Nephron (organoid): Measurements from ENCODE around the gene PLEKHA6.
A peak's percentile ranks its signal among the peaks of the same experiment; 100 is the strongest.

Experiments used
- H3K27ac Mint-ChIP-seq, 3 experiments: 2 replicates each; pipeline ENCODE4 v1.8.0; 2020; ENCODE audit warnings: mixed read lengths in 3 of 3, mild to moderate bottlenecking in 2 of 3, moderate library complexity in 1 of 3
- H3K27me3 Mint-ChIP-seq: 2 replicates; pipeline ENCODE4 v1.8.0; 2021; ENCODE audit warnings: low read depth, mild to moderate bottlenecking, moderate library complexity, mixed read lengths
- H3K36me3 Mint-ChIP-seq: 2 replicates; pipeline ENCODE4 v1.8.0; 2020; ENCODE audit warnings: low read depth, mixed read lengths
- H3K4me1 Mint-ChIP-seq: 2 replicates; pipeline ENCODE4 v1.8.0; 2020; ENCODE audit warnings: mixed read lengths
- H3K4me3 Mint-ChIP-seq, 3 experiments: 2 replicates each; pipeline ENCODE4 v1.8.0; 2020; ENCODE audit warnings: mild to moderate bottlenecking in 3 of 3, mixed read lengths in 3 of 3, moderate library complexity in 2 of 3
- H3K9me3 Mint-ChIP-seq: 2 replicates; pipeline ENCODE4 v1.8.0; 2020; ENCODE audit warnings: mixed read lengths
- CTCF ChIP-seq, 3 experiments: fragments of 200-600 bp; sonication (generic); IDR thresholded peaks; one replicate each; pipeline ENCODE4 v1.5.0; 2021; ENCODE audit warnings: antibody characterized with exemption in 3 of 3; ENCODE audit not compliant: unreplicated experiment in 3 of 3

The PLEKHA6 gene

DNA sequence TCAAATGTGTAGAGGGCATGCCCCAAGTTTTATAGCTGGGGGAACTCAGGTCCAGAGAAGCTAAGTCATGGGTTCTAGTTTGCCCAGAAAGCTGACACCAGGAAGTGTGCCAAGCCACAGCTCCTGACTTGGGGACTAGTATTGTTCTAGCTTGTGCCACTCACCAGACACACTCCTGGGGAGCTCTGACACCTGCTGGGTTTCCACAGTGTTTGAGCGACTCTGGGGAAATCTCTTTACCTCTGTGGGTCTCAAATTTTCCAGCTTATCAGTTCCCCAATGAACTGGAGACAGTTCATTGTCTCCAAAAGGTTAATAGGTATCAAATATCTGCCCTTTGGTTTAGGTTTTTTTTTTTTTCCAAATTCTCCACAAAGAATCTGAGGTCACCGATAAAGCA lies 167.7 kb downstream of the PLEKHA6 start:
- Mint-ChIP-seq H3K4me1 (peaks cover 25% of the 10 kb centered on the region), H3K36me3 (no peaks in the 10 kb centered on the region), H3K4me3 (no peak overlapping the region), H3K27me3 (peaks cover 58% of the 10 kb centered on the region), H3K27ac (no peak overlapping the region), H3K9me3 (no peaks in the 10 kb centered on the region)
- no peak for TF ChIP-seq CTCF (IDR thresholded peaks at IDR 0.05; ENCODE audit: unreplicated experiment in 3 of 3)

- peaks cover 62% of the 10 kb centered on the region for H3K27me3 Mint-ChIP-seq
- H3K36me3 Mint-ChIP-seq, result no peaks in the 10 kb centered on the region
- H3K27ac Mint-ChIP-seq, result no peak overlapping the region
- H3K9me3 Mint-ChIP-seq, result no peaks in the 10 kb centered on the region
- H3K4me3 Mint-ChIP-seq, result no peak overlapping the region
- peaks cover 25% of the 10 kb centered on the region for H3K4me1 Mint-ChIP-seq
- no peak for TF ChIP-seq CTCF (IDR thresholded peaks at IDR 0.05; ENCODE audit: unreplicated experiment in 3 of 3)
Observed at GRCh38 chr1:204191456-204191855, 168.3 kb downstream of the PLEKHA6 start.

DNA sequence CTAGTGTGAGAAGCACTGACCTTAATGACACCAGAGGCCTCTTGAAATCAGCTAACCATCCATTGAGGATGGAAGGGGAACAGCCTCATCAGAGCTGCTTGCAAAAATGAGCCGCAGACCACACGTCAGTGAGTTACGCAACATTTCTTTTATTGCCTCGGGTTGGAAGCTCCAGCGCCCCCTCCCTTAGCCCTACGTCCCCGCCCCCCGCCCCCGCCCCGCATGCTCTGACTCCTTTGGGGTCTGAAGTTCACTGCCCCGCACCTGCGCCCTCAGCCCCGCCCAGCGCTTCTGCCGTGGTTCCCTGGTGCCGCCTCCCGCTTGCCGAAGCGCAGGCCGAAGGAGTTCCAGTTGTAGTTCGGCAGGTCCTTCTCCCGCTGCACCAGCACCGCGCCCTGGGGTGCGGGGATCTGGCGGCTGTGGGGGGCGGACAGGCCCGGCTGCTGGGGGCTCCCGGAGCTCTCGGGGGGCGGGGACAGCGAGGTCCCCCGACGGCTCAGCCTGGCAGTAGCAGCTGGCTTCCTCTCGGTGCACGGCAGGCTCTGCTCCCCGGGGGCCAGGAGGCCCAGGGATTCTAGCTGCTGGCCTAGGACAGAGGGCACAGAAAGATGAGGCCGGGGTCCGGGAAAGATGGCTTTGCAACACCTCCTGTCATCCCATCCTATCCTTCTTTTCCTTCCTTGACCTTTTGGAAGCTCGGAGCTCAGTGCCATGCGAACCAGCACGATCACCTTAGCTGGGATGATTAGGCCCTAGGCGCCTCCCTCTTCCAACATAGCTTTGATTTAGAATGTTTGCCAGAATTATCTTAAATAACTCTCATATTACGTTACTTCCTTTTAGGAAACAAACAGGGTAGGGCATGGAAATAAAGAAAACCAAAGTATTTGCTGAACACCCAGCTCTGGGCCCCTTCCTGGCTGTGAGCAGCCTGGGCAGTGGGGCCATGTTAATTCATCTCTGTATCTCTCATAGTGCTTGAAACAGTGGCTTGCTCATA lies 169.2 kb downstream of the PLEKHA6 start:
- no peaks in the 10 kb centered on the region for H3K36me3 Mint-ChIP-seq
- H3K27me3 Mint-ChIP-seq, result peaks cover 62% of the 10 kb centered on the region
- no peaks in the 10 kb centered on the region for H3K9me3 Mint-ChIP-seq
- no peak for TF ChIP-seq CTCF (IDR thresholded peaks at IDR 0.05; ENCODE audit: unreplicated experiment in 3 of 3)
- H3K4me3 Mint-ChIP-seq, result peak overlapping the region; percentile 51 to 66 (median 65)
- H3K27ac Mint-ChIP-seq, result peak overlapping the region; percentile 31 to 78 (median 32)
- peaks cover 24% of the 10 kb centered on the region for H3K4me1 Mint-ChIP-seq

DNA sequence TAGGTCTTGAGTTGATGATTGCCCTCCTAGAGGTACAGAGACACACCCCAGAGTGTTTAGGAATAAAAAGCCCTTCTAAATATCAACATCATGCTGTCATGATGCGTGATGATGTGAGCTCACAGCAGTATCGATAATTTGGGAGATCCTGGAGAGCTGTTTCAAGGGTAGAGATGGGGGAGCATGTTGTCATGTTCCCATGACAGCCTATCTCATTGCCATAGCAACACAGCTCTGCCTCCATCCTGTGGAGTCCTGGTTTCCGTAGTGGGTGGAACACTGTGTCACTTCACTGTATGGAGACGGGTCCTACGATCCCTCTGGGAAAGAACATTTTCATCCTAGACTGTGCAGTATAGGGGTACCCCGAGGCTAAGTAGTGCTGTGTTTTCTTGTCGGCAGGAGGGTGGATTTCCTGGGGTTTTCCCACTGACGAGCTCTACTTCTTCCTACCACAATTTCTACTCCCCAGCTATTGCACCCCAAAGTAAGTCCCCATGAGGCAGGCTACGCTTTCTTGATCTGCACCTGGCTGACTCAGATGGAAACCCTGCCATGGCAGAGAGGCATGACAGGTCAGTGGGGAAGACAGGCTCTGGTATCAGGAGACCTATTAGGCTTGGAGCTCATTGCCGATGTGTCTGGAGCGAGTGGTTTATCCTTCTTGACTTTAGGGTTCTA lies 170.6 kb downstream of the PLEKHA6 start:
- Mint-ChIP-seq H3K4me1 (peaks cover 19% of the 10 kb centered on the region), H3K9me3 (no peaks in the 10 kb centered on the region), H3K27me3 (peaks cover 57% of the 10 kb centered on the region), H3K4me3 (peak overlapping the region in 2 of 3 experiments; percentile 30 to 31), H3K36me3 (no peaks in the 10 kb centered on the region), H3K27ac (no peak overlapping the region)
- no peak for TF ChIP-seq CTCF (IDR thresholded peaks at IDR 0.05; ENCODE audit: unreplicated experiment in 3 of 3)

DNA sequence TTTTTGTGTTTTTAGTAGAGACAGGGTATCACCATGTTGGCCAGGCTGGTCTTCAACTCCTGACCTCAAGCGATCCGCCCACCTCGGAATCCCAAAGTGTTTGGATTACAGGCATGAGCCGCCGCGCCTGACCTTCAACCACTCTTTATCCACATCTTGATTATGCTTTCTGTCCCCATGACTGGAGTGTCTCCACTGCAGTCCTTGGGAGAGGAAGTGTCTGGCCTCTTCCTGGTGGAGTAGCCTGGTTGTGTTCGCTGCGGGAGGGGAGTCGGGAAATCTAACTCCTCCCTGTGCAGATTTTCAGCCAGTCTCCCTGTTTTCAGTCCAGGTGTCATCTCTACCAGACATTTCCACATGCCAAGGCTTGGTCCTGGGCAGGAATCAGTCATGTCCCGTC lies 173.1 kb downstream of the PLEKHA6 start:
- H3K27ac Mint-ChIP-seq, result no peak overlapping the region

More for the DNA sequence above, 173.1 kb downstream of the PLEKHA6 start:
- Mint-ChIP-seq H3K27me3 (peaks cover 39% of the 10 kb centered on the region), H3K36me3 (no peaks in the 10 kb centered on the region), H3K4me3 (no peak overlapping the region), H3K9me3 (no peaks in the 10 kb centered on the region), H3K4me1 (peaks cover 19% of the 10 kb centered on the region)
- TF ChIP-seq CTCF (IDR thresholded peaks at IDR 0.05; ENCODE audit: unreplicated experiment in 3 of 3), result no peak
